DOHH2 (cell line): Measurements from ENCODE around the gene OSBPL8.

Source experiments
- CTCF ChIP-seq: fragments of 200-600 bp; sonication (generic); IDR thresholded peaks from one replicate; pipeline ENCODE4 v1.5.1; 2014; ENCODE audit warnings: antibody characterized with exemption, mild to moderate bottlenecking, low read depth, low read length; ENCODE audit not compliant: poor library complexity, severe bottlenecking
- EZH2phosphoT487 ChIP-seq: fragments of 200-600 bp; sonication (generic); IDR thresholded peaks from 2 replicates; pipeline ENCODE4 v1.6.1; 2017; ENCODE audit warnings: borderline replicate concordance, mild to moderate bottlenecking, antibody characterized with exemption, low read length, moderate library complexity, mixed read lengths

GRCh38 chr12:76505050-76505449, 54.5 kb downstream of the OSBPL8 start:
- no peak for TF ChIP-seq CTCF
- TF ChIP-seq EZH2phosphoT487 = no peak
